HG03064 (cell line): ENCODE measurements around the gene MSI2.

ENCODE experiments used
- ATAC-seq: cut with Tn5 transposase; IDR thresholded peaks from one replicate; pipeline ENCODE4 v1.9.1; 2021; ENCODE audit warnings: low read depth; ENCODE audit not compliant: unreplicated experiment

MSI2 gene

GRCh38 chr17:57544834-57545463, 288.6 kb downstream of the MSI2 start:
- ATAC-seq: no peak

GRCh38 chr17:57545731-57546342, 289.5 kb downstream of the MSI2 start:
- ATAC-seq: no peak

GRCh38 chr17:57548421-57549410, 292.4 kb downstream of the MSI2 start:
- no peak for ATAC-seq

- no peak for ATAC-seq
Observed at GRCh38 chr17:57549468-57549867, 293.1 kb downstream of the MSI2 start.

GRCh38 chr17:57550016-57550415, 293.7 kb downstream of the MSI2 start:
- no peak for ATAC-seq

GRCh38 chr17:57550668-57551315, 294.5 kb downstream of the MSI2 start:
- ATAC-seq: no peak

GRCh38 chr17:57551321-57552079, 295.2 kb downstream of the MSI2 start:
- ATAC-seq: peak; percentile 55

- ATAC-seq: no peak
Observed at GRCh38 chr17:57552114-57552624, 295.8 kb downstream of the MSI2 start.

- no peak for ATAC-seq
Observed at GRCh38 chr17:57553526-57553925, 297.2 kb downstream of the MSI2 start.

GRCh38 chr17:57553991-57554825, 297.9 kb downstream of the MSI2 start:
- ATAC-seq: no peak

- ATAC-seq: no peak
Observed at GRCh38 chr17:57554826-57555635, 298.7 kb downstream of the MSI2 start.

GRCh38 chr17:57555636-57556175, 299.4 kb downstream of the MSI2 start:
- no peak for ATAC-seq

GRCh38 chr17:57556320-57556719, 300.0 kb downstream of the MSI2 start:
- no peak for ATAC-seq

- no peak for ATAC-seq
Observed at GRCh38 chr17:57556977-57557376, 300.7 kb downstream of the MSI2 start.

- ATAC-seq: no peak
Observed at GRCh38 chr17:57557416-57557815, 301.1 kb downstream of the MSI2 start.

GRCh38 chr17:57557834-57558681, 301.7 kb downstream of the MSI2 start:
- no peak for ATAC-seq

GRCh38 chr17:57559226-57559625, 302.9 kb downstream of the MSI2 start:
- no peak for ATAC-seq
